Superior temporal gyrus (tissue), 1 donor: ENCODE data around the gene RPRD1A.
"Not testable (repeated sequence)": the region's sequence is repeated elsewhere in the genome, so short reads cannot be mapped to it uniquely, and the experiment has no call there.

Source experiments
- DNase-seq: peaks from one replicate; pipeline ENCODE4 v3.0.0-alpha.2; 2016; ENCODE audit errors: extremely low spot score

Gene RPRD1A

DNA sequence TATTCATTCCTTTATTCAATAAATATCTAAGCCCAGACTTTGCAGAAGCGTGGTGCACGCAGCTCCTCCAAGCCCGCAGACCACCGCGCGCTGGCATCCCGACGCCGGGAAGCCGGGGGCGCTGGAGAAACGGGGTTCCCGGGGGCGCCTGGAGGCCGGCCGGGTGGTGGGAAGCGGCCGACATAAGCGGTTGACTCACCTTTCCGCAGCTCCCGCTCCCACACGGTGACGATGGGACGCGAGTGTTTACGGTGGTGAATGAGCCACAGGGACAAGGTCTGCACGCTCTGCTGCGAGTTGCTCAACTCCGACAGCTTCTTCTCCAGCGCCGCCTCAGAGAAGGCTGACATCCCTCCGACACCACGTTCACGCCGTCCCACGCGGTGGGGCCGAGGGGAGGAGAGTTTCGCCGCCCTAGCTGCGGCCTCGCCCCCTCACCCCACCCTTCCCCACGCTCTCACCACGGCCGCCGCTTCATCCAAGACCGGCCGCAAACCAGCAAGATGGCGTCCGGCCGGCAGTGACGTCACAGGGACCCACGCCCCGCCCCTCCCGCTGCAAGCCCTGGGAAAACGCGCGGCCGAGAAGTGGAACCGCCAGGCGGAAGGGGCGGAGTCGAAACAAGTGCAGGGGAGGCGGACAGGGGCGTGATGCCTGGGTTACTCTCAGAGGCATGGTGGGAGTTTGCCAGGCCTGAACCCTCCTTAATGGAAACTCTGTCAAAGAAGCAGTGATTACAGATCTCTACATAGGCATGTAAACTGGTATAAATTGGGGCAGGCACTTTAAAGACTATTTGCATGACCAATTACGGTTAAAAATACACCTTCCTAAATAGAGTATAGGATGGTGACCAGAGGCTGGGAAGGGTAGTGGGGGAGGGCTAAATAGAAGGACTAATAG lies at the start of gene RPRD1A:
RPRD1A (minus strand) TSS at position 505 of the 903 bp plus-strand sequence; CDS start at position 350, 155 bp downstream.
- peak; percentile 95 for DNase-seq

- not testable (repeated sequence) for DNase-seq
Observed at GRCh38 chr18:36116771-36117170, 49.4 kb upstream of the RPRD1A start.

DNA sequence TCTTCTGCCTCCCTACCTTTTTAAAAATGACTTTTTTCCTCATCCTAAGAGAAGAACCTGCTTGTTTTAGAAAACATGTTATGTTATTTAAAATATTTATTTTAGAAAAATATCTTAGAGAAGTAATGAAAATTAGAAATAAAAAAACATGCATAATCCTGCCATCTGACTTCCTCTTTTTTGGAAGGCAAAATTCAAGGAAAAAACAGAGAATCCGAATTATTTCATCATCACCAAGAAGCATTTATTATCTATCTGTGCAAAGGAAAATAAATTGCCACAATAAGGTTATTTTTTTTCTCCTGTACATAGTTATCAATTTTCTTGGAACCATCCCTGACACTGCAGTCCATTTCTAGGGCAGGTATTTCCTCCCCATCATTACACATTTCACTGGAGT lies 47.4 kb upstream of the RPRD1A start:
- no peak for DNase-seq

- DNase-seq = no peak
Observed at GRCh38 chr18:36114251-36114650, 46.9 kb upstream of the RPRD1A start.

DNA sequence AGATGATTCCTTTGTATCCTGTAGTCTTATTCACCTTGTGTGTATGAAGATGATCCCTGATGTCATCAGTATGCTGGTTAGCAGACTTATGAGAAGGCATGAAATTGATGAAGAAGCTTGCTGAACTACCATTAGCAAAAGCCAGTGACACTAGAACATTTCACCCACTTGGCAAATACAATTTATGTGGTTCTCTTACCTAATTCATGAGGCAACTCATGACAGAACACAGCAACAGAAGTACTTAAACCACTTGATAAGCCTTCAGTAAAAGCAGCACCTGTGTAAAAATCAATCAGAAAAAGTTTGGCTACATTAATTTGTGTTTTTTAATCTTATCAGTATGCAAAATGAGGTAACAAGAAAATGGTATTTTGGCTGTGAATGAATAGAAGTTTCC lies 44.9 kb upstream of the RPRD1A start:
- no peak for DNase-seq

DNA sequence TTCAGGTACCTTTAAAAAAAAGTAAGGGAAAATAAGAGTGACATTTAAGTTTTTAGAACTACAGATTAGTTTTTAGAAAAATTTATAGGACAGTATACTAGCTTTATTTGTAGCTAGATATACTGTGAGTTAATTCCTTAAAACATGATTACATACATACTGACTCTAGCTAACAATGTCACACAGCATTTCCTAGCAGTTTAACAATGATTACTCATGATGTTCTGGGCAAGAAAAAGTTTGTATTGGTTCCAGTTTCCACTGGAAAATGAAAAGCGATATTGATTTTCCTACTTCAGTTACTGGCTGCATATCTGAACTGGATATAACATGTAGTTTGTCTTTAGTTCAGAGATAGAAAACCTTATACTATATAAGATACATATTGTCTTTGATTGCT lies 42.4 kb upstream of the RPRD1A start:
- DNase-seq = no peak

DNA sequence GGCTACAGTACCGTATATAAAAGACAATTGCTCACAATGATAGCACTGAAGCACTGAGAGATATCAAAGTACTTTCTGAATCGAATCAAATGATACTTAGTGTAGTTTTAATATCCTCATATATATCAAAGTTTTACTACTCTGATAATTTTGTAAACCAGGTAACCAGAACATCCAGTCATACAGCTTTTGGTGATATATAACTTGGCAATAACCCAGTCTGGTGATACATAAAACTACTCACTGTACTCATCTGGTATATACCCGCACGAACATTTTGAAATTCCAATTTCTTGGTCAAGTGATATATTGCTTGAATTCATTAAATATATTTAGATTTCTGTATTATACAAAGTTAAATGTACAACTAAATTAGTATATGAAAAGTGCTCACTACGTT lies 41.2 kb upstream of the RPRD1A start:
- DNase-seq = no peak

DNA sequence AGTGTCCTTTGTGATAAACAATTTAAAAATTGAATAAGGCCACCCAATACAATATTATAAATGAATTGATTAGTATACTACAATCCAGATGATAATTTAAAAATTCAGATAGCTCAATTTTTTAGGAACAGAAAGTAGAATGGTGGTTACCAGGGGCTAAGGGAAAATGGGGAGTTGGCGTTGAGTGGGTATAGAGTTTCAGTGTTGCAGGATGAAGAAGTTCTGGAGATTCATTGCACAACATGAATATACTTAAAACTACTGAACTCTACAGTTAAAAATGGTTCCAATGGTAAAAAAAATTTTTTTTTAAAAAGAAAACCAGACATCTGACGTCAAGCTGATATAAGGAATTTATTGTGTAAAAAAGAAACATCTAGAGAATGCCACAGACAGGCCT lies 40.8 kb upstream of the RPRD1A start:
- no peak for DNase-seq

GRCh38 chr18:36107477-36107876 lies 40.1 kb upstream of the RPRD1A start:
- DNase-seq = no peak

DNA sequence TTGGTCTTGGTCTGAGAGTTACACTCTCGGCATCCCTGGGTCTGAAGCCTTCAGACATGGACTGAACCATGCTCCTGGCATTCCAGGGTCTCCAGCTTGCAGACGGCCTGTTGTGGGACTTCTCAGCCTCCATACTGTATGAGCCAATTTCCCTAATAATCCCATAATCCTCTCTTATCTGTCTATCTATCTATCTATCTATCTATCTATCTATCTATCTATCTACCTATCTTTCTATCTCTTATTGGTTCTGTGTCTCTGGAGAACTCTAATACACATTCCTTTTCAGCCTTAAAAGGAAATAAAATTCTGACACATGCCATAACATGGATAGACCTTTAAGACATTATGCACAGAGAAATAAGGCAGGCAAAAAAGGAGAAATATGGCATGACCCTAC lies 37.4 kb upstream of the RPRD1A start:
- DNase-seq = no peak

GRCh38 chr18:36101943-36102342 lies 34.6 kb upstream of the RPRD1A start:
- DNase-seq = no peak

DNA sequence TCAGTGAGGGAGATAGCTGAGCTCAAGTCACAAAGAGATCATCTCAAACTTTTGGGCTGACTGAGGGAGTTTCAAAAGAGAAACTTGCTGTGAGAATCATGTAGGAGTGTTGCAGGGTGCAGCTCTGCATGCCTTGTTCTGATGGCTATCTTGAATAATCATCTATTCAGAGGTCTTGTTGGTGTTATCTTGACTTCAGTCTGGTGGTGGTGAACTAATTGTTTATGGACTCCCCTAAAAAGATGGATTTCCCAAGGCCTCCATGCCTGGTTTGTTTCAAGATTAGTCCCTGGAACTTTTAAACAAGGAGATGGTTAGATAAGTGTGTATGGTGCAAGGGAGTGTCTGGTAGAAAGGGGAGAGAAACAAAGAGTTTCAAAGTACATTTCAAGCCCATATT lies 32.0 kb upstream of the RPRD1A start:
- no peak for DNase-seq

GRCh38 chr18:36096955-36097354 lies 29.6 kb upstream of the RPRD1A start:
- no peak for DNase-seq

GRCh38 chr18:36095936-36096519 lies 28.7 kb upstream of the RPRD1A start:
- DNase-seq = peak; percentile 78

GRCh38 chr18:36094431-36094830 lies 27.1 kb upstream of the RPRD1A start:
- no peak for DNase-seq

DNA sequence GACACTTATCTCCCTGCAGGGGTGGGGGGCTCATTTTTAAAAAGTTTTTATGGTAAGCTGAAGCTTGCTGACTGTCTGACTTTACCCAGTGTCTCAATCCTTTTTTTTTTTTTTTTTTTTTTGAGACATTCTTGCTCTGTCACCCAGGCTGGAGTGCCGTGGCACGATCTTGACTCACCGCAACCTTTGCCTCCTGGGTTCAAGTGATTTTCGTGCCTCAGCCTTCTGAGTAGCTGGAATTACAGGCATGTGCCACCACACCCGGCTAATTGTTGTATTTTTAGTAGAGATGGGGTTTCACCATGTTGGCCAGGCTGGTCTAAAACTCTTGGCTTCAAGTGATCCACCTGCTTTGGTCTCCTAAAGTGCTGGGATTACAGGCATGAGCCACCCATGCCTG lies 24.8 kb upstream of the RPRD1A start:
- DNase-seq = not testable (repeated sequence)

GRCh38 chr18:36089001-36089400 lies 21.6 kb upstream of the RPRD1A start:
- DNase-seq = no peak

DNA sequence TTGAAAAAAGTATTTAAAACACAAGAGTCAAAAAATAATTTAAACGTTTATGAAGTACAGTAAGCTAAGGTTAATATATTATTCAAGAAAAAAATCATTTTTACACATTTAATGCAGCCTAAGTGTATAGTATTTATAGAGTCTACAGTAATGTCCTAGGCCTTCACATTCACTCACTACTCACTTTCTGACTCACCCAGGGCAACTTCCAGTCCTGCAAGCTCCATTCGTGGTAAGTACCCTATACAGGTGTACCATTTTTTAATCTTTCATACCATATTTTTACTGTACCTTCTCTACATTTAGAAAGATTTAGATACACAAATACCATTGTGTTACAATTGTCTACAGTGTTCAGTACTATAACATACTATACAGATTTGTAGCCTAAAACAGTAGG lies 20.9 kb upstream of the RPRD1A start:
- DNase-seq = no peak

DNA sequence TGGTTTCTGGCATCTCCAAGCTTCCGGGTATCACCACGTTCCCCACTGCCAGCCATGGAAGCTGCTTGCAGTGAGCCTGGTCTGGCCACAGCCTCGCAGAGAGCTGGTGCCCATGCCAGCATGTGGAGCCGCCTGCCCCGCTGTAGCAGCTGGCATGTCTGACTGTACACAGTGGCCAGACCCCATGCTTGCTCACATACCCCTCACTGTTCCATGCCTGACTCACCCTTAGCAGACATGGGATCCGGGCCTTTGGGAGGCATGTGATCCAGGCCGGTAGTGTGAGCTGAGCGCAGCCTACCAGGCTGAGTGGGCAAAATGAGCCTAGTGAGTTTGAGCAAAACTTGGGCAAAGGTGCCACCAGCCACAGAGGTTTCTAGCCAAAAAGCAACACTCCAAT lies 18.8 kb upstream of the RPRD1A start:
- no peak for DNase-seq

DNA sequence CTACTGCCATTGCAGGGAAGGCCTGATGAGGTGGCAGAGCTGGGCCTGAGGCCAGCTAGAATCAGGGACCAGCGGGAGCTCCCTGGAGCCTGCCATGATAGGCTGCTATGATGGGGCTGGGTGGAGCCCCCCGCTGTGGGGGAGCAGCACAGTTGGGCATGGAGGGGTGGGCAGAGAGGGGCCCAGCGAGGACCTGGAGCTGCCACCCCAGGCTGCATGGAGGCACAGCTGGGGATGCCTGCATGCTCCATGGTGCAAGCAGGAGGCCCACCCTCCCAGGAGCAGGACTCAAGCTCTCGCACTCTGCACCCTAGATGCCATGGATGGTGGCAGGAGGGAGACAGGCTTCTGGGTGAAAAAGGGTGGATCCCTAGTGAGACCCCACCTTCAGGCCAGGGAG lies 17.8 kb upstream of the RPRD1A start:
- no peak for DNase-seq

DNA sequence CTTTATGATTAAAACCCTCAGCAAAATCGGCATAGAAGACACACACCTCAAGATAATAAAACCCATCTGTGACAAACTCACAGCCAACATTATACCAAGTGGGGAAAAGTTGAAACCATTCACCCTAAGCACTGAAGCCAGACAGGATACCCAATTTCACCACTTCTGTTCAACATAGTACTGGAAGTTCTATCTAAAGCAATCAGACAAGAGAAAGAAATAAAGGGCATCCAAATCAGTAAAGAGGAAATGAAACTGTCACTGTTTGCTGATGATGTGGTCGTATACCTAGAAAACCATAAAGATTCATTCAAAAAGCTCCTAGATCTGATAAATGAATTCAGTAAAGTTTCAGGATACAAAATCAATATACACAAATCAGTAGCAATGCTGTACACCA lies 16.4 kb upstream of the RPRD1A start:
- DNase-seq = no peak

DNA sequence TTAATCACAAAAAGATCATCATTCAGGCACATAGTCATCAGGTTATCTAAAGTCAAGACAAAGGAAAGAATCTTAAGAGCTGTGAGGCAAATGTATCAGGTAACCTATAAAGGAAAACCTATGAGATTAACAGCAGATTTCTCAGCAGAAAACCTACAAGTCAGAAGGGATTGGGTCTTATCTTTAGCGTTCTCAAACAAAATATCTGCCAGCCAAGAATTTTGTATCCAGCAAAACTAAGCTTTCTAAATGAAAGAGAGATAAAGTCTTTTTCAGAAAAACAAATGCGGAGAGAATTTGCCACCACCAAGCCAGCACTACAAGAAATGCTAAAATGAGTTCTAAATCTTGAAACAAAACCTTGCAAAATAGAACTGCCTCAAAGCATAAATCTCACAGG lies 13.8 kb upstream of the RPRD1A start:
- not testable (repeated sequence) for DNase-seq

DNA sequence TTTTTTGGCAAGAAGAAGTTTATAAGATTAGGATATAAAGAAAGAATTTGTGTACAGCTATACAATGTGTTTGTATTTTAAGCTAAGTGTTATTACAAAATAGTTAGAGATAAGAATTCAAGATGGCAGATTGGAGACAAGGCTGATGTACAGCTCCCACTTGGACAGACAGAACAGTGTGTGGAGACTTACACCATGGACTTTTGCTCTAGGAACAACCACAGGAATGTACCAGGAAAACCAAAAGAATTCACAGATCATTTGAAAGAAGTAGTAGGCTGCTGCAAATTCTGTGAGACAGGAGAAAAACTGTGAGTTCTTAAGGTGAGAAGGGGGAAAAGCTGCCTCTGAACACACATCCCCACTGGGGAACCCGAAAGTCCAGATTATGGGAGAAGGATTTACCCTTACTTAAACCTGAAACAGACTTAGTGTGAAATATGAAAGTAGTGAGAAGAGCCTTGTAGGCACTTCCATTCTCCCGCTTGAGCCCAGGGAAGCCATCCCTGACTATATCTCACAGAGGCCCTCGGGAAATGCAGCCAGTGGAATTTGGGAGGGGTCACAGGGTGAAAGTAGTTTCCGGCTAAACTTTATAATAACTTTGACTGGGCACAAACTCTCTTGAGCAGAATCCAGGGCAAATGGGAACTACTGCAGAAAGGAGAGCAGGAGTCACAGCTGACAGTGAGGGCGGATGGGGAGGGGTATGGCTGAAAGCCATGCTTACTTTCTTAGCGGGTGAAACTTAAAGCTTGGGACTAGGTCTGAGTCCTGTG lies 11.6 kb upstream of the RPRD1A start:
- DNase-seq = no peak
